DOHH2 (cell line): Measurements from ENCODE around the gene DENND1A.

Source experiments
- EZH2phosphoT487 ChIP-seq: fragments of 200-600 bp; sonication (generic); IDR thresholded peaks from 2 replicates; pipeline ENCODE4 v1.6.1; 2017; ENCODE audit warnings: borderline replicate concordance, mild to moderate bottlenecking, antibody characterized with exemption, low read length, moderate library complexity, mixed read lengths
- TF ChIP-seq, protein P1 (sequence below): fragments of 200-600 bp; sonication (generic); IDR thresholded peaks from one replicate; pipeline ENCODE4 v1.5.1; 2014; ENCODE audit warnings: antibody characterized with exemption, mild to moderate bottlenecking, low read depth, low read length; ENCODE audit not compliant: poor library complexity, severe bottlenecking

DNA sequence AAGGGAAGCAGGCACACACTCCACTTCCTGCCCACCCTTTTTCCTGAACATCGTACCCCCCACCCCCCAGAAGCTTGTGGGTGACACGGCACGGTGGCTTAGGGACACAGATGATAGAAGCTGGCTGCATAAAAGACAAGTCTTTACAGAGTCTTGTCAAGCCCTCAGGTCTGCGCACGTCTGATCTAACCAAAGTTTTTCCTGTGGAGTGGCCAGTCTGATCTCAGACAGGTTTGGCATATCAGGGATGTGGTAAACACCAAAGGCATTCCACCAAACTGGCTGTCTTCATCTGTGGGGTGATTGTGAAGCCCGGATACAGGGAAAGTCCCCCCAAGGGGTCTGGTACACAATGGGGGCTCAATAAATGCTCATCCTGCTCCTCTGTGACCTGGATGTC lies 523.9 kb downstream of the DENND1A start:
- TF ChIP-seq EZH2phosphoT487: no peak
- TF ChIP-seq, protein P1, sequence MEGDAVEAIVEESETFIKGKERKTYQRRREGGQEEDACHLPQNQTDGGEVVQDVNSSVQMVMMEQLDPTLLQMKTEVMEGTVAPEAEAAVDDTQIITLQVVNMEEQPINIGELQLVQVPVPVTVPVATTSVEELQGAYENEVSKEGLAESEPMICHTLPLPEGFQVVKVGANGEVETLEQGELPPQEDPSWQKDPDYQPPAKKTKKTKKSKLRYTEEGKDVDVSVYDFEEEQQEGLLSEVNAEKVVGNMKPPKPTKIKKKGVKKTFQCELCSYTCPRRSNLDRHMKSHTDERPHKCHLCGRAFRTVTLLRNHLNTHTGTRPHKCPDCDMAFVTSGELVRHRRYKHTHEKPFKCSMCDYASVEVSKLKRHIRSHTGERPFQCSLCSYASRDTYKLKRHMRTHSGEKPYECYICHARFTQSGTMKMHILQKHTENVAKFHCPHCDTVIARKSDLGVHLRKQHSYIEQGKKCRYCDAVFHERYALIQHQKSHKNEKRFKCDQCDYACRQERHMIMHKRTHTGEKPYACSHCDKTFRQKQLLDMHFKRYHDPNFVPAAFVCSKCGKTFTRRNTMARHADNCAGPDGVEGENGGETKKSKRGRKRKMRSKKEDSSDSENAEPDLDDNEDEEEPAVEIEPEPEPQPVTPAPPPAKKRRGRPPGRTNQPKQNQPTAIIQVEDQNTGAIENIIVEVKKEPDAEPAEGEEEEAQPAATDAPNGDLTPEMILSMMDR: no peak
